Measurements from ENCODE around the gene CD8B2.
"Not testable (repeated sequence)": the region's sequence is repeated elsewhere in the genome, so short reads cannot be mapped to it uniquely, and the experiment has no call there.

Gene CD8B2

DNA sequence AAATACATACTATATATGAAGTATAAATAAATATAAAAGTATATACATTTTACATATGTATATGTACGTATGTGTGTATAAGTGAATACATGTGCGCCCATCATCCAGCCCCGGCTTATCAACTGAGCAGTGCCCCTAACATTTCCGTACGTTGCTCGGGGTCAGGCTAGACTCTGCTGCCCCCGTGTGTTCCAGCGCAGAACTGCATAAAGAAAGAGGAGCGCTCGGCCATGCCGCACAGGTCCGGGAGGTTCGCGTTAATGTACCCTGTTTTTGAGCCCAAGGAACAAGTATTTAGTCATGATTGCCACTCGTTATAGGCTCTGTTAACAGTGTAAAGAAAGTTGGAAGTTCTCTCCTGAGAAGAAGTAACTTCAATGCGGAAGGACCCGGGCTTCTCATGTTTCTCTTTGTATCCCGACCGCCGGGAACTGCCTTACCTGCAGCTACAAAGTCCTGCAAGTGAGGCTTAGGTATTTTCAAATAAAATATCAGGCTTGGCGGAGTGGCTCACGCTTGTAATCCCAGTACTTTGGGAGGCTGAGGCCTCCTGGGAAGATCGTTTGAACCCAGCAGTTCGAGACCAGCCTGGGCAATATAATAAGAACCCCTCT, 55.7 kb downstream of the CD8B2 start:
- Mint-ChIP-seq H3K4me1 (no peaks in the 10 kb centered on the region), H3K4me3 (no peak overlapping the region), H3K9me3 (no peaks in the 10 kb centered on the region), H3K36me3 (ENCODE audit: insufficient read depth) (peaks cover 2% of the 10 kb centered on the region), H3K27ac (ENCODE audit: low read depth) (no peak overlapping the region), H3K27me3 (peaks cover 60% of the 10 kb centered on the region)
- DNase-seq (ENCODE audit: low spot score in 2 of 2), result peak; percentile 55 to 76
- ATAC-seq (replicated peaks; ENCODE audit: extremely low read depth, poor library complexity, severe bottlenecking), result peak; percentile 73

DNA sequence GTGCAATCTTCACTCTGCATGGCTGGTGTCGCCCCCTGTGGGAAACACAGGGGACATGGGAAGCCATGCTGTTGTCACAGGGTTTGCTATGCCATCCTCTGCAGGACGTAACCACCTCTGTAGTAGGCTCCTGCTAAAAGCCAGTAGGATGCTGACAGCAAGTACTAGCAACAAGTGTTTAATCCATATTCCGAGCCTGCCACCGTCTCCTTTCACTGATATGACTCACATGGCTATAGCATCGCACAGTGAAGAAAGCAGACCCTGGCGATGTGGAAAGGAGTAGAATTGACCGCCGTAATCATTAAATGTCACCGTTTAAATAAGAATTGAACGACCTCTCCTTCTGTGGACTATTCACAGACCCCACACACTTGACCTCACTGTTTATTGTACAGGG, 57.8 kb downstream of the CD8B2 start:
- Mint-ChIP-seq H3K4me1 (no peaks in the 10 kb centered on the region), H3K27ac (ENCODE audit: low read depth) (no peak overlapping the region), H3K9me3 (no peaks in the 10 kb centered on the region), H3K36me3 (ENCODE audit: insufficient read depth) (peaks cover 2% of the 10 kb centered on the region), H3K27me3 (peaks cover 68% of the 10 kb centered on the region), H3K4me3 (no peak overlapping the region)
- no peak for DNase-seq (ENCODE audit: low spot score in 2 of 2)
- ATAC-seq (replicated peaks; ENCODE audit: extremely low read depth, poor library complexity, severe bottlenecking), result no peak

DNA sequence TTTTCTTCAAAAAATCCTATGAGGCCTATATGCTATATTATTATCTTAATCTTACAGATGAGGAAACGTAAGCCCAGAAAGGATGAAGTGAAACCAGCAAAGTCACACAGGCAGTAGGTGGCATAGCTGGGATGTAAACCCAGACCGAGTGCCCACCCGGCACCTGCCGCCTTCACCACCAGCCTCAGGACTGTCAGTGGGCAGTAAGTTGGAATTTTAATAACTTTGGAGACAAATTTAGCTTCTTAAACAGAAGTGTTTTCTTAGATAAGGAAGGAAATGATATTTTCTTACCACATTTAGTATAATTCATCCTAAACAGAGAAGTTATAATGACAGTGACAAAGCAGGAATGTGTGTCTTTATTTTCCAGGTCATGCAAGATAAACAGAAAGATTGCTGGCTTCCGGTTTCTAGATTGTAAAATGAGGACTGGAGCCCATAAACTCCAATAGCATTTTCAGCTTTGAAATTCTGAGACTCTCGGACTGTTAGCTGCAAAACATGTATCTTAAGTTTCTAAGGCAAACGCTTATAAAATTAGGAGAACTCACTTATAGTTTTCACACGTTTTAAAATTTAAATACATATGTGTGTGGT, 59.3 kb downstream of the CD8B2 start:
- Mint-ChIP-seq H3K36me3 (ENCODE audit: insufficient read depth) (peaks cover 2% of the 10 kb centered on the region), H3K27me3 (peaks cover 57% of the 10 kb centered on the region), H3K27ac (ENCODE audit: low read depth) (no peak overlapping the region), H3K4me3 (no peak overlapping the region), H3K4me1 (no peaks in the 10 kb centered on the region), H3K9me3 (no peaks in the 10 kb centered on the region)
- ATAC-seq (replicated peaks; ENCODE audit: extremely low read depth, poor library complexity, severe bottlenecking) (no peak), DNase-seq (ENCODE audit: low spot score in 2 of 2) (no peak)

DNA sequence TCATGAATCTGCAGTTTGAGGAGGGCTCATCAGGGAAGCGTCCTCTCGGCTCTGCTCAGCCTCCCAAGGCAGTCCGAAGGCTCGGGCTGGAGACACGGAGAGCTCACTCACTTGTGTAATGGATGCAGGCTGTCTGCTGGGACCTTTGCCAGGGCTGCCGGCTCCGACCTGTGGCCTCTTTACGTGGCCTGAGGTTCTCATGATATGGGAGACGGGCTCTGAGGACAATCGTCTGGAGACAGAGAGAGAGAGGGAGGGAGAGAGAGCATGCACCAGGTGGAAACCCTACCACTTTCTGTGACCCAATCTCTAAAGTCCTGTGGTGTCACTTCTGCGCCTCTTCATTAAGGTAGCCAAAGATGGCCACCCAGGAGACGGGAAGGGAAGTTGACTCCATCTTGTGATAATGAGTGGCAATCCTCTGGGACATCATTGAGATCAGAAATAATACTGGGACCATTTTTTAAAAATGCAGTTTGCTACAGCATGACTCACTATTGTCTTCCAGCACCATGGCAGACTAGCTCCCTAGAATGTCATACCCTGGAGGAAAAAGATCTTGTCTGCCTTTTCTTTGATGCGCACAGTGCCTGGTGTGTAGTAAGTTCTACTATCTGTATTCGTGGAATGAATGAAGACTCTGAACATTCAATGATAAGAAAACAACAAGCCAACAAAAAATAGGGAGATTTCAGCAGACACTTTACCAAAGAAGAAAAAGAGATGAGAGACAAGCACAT, 60.2 kb downstream of the CD8B2 start:
- peaks cover 49% of the 10 kb centered on the region for H3K27me3 Mint-ChIP-seq
- DNase-seq (ENCODE audit: low spot score in 2 of 2) (no peak), ATAC-seq (replicated peaks; ENCODE audit: extremely low read depth, poor library complexity, severe bottlenecking) (no peak)
- H3K9me3 Mint-ChIP-seq, result no peaks in the 10 kb centered on the region
- H3K27ac Mint-ChIP-seq (ENCODE audit: low read depth), result no peak overlapping the region
- H3K4me1 Mint-ChIP-seq, result no peaks in the 10 kb centered on the region
- peaks cover 2% of the 10 kb centered on the region for H3K36me3 Mint-ChIP-seq (ENCODE audit: insufficient read depth)
- H3K4me3 Mint-ChIP-seq, result no peak overlapping the region

DNA sequence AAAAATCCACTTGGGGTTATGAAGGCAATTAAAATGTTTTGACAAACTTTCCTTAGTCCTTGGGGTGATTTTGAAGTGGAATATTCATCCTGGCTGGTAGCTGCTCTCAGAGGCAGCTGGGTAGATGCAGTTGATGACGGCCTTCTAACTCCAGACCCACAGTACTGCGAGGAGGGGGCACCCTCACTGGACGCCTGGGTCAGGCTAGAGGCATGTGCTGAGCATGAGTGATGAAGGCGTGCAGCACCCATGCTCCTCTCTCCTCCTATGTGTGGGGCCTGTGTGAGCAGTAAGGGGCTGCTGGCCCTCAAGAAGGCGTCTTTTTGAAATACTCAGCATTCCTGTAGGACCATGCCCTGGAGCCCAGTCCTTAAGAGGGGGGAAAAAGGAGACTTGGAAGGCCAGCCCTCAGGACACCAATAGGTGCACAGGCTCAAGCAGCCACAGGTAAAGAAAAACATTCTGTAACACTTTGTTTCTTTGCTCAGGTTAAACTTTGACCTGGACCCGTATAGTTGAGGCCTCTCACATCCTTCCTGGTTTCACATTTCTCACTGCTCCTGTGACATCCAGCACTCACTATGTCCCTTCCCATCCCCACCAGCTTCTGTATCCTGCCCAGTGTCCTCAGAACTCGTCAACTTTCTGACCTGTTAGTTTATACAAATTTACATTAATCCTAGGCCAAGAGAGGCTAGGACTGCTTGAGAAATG, 64.4 kb downstream of the CD8B2 start:
- Mint-ChIP-seq H3K4me3 (no peak overlapping the region), H3K9me3 (no peaks in the 10 kb centered on the region), H3K4me1 (no peaks in the 10 kb centered on the region), H3K36me3 (ENCODE audit: insufficient read depth) (no peaks in the 10 kb centered on the region), H3K27ac (ENCODE audit: low read depth) (no peak overlapping the region), H3K27me3 (peaks cover 32% of the 10 kb centered on the region)
- ATAC-seq (replicated peaks; ENCODE audit: extremely low read depth, poor library complexity, severe bottlenecking) (no peak), DNase-seq (ENCODE audit: low spot score in 2 of 2) (no peak)

DNA sequence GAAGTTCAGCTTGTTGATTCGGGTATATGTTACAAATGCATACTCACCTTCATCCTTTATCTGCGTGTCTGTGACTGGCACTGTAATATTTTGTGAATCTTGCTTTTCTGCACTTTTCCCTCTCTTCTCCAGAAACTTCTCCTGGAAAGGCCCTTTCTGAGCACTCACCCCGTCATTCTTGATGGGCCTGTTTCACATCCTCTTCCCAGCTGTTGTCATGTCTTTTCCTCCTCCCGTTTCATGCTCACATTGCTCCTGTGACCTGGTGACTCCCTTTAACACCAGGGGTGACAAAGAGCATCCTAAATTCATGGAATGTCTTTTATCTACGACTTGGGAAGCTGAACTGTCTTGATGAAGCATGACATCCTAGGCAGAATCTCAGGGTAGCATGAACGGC, 65.8 kb downstream of the CD8B2 start:
- peaks cover 29% of the 10 kb centered on the region for H3K27me3 Mint-ChIP-seq
- no peak for ATAC-seq (replicated peaks; ENCODE audit: extremely low read depth, poor library complexity, severe bottlenecking)

DNA sequence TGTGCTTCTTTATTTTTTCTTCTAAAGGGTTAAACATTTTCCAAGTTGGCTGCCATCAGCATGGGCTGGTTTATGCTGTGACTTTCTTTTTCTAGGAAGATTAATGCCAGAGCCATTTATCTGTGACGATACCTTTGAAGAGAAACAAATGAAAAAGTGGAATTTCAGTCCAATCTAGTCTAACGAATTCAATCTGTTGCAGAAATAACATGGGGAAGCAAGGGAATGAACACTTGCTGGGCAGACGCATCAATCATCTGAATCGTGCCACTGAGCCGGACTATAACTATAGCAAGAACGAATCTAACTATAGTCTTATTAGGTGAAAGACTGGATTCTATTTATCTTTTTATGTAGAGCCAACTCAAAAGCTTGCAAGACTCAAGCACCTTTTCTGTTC, 66.2 kb downstream of the CD8B2 start:
- H3K4me1 Mint-ChIP-seq, result no peaks in the 10 kb centered on the region
- H3K27ac Mint-ChIP-seq (ENCODE audit: low read depth), result no peak overlapping the region
- DNase-seq (ENCODE audit: low spot score in 2 of 2), result no peak
- H3K27me3 Mint-ChIP-seq, result peaks cover 25% of the 10 kb centered on the region
- no peaks in the 10 kb centered on the region for H3K9me3 Mint-ChIP-seq
- H3K36me3 Mint-ChIP-seq (ENCODE audit: insufficient read depth), result no peaks in the 10 kb centered on the region
- ATAC-seq (replicated peaks; ENCODE audit: extremely low read depth, poor library complexity, severe bottlenecking), result no peak
- H3K4me3 Mint-ChIP-seq, result no peak overlapping the region

More for the DNA sequence above, 65.8 kb downstream of the CD8B2 start:
- H3K9me3 Mint-ChIP-seq, result no peaks in the 10 kb centered on the region
- no peaks in the 10 kb centered on the region for H3K4me1 Mint-ChIP-seq
- no peak for DNase-seq (ENCODE audit: low spot score in 2 of 2)
- no peak overlapping the region for H3K27ac Mint-ChIP-seq (ENCODE audit: low read depth)
- H3K4me3 Mint-ChIP-seq, result no peak overlapping the region
- no peaks in the 10 kb centered on the region for H3K36me3 Mint-ChIP-seq (ENCODE audit: insufficient read depth)

DNA sequence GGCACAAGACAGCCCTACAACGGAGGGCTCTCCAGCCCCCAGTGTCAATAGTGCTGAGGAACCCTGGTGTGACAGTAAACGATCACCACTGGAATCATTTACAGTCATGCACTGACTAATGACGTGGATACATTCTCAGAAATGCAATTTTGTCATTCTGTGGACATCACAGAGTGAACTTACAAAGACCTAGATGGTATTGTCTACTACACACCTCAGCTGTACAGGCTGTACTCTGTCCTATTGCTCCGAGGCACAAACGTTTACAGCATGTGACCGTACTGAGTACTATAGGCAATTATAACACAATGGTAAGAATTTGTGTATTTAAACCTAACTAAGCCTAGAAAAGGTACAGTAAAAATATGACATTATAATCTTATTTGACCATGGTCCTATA, 67.2 kb downstream of the CD8B2 start:
- no peaks in the 10 kb centered on the region for H3K9me3 Mint-ChIP-seq
- H3K27me3 Mint-ChIP-seq, result peaks cover 25% of the 10 kb centered on the region
- H3K4me1 Mint-ChIP-seq, result no peaks in the 10 kb centered on the region
- H3K4me3 Mint-ChIP-seq, result no peak overlapping the region
- no peak overlapping the region for H3K27ac Mint-ChIP-seq (ENCODE audit: low read depth)
- no peaks in the 10 kb centered on the region for H3K36me3 Mint-ChIP-seq (ENCODE audit: insufficient read depth)
- no peak for ATAC-seq (replicated peaks; ENCODE audit: extremely low read depth, poor library complexity, severe bottlenecking)
- DNase-seq (ENCODE audit: low spot score in 2 of 2), result no peak

DNA sequence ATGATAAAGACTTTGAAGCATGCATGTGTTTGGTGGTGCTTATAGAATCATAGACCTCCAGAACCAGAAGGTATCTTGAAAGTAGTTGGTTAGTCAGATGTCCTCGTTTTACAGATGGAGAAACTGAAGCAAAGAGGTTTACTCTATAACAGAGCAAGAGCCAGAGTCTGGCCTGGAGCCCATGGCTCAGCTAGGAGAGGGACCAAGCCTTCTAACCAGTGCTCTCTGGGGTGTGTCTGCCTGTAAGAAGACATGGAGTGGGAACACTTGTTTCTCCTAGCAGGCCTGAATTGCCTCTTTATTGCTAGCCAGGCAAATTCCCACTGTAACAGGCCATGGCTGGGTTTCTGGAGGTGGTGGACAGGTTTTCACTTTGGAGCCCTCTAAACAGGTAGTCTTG, 67.9 kb downstream of the CD8B2 start:
- H3K27me3 Mint-ChIP-seq, result peaks cover 31% of the 10 kb centered on the region
- ATAC-seq (replicated peaks; ENCODE audit: extremely low read depth, poor library complexity, severe bottlenecking) (no peak), DNase-seq (ENCODE audit: low spot score in 2 of 2) (no peak)
- H3K9me3 Mint-ChIP-seq, result no peaks in the 10 kb centered on the region
- no peaks in the 10 kb centered on the region for H3K36me3 Mint-ChIP-seq (ENCODE audit: insufficient read depth)
- H3K4me1 Mint-ChIP-seq, result no peaks in the 10 kb centered on the region
- no peak overlapping the region for H3K27ac Mint-ChIP-seq (ENCODE audit: low read depth)
- no peak overlapping the region for H3K4me3 Mint-ChIP-seq

DNA sequence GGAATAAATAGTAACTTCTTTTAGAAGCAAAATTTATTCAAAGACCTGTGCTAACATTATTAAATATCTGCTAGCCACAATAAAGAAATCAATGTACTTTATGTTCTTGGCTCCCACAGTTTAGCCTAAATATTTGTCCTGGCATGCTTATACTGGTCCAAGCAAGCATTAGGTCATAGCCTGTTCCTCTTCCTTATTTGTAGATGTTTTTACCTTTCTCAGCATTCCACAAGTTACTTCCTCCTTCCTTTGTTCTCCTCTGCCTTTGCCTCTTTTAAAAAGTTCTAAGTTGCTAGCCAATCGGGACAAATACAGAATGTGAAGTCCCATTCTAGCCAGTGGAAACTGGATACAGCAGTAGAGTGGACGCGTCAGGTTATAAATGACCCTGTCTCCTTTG, 72.6 kb downstream of the CD8B2 start:
- H3K4me3 Mint-ChIP-seq; H3K4me1 Mint-ChIP-seq; H3K36me3 Mint-ChIP-seq (ENCODE audit: insufficient read depth); DNase-seq (ENCODE audit: low spot score in 2 of 2); ATAC-seq (replicated peaks; ENCODE audit: extremely low read depth, poor library complexity, severe bottlenecking); H3K9me3 Mint-ChIP-seq: not testable (repeated sequence)
- H3K27ac Mint-ChIP-seq (ENCODE audit: low read depth), result peak overlapping the region; percentile 54
- H3K27me3 Mint-ChIP-seq, result peaks cover 65% of the 10 kb centered on the region

DNA sequence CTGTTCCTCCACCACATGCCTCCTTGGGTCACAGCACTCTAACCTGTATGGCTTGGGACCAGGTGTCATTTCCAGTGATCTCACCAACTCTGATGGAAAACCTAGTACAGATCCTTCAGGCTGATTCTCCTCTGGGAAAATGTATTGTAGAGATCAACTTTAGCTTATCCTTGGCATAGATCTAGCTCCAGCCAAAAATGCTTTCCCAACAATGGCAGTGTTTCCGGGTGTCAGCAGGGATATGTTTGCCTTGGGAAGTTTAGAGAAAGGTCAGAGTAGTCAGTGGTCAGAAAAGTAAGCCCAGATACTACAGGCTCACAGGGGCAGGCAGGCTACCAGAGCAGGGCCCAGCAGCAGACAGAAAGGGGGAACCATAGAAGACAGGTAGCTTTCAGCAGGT, 73.6 kb downstream of the CD8B2 start:
- Mint-ChIP-seq H3K4me3 (no peak overlapping the region), H3K27ac (ENCODE audit: low read depth) (no peak overlapping the region), H3K9me3 (no peaks in the 10 kb centered on the region), H3K36me3 (ENCODE audit: insufficient read depth) (no peaks in the 10 kb centered on the region), H3K27me3 (peaks cover 59% of the 10 kb centered on the region), H3K4me1 (no peaks in the 10 kb centered on the region)
- ATAC-seq (replicated peaks; ENCODE audit: extremely low read depth, poor library complexity, severe bottlenecking), result no peak
- no peak for DNase-seq (ENCODE audit: low spot score in 2 of 2)

DNA sequence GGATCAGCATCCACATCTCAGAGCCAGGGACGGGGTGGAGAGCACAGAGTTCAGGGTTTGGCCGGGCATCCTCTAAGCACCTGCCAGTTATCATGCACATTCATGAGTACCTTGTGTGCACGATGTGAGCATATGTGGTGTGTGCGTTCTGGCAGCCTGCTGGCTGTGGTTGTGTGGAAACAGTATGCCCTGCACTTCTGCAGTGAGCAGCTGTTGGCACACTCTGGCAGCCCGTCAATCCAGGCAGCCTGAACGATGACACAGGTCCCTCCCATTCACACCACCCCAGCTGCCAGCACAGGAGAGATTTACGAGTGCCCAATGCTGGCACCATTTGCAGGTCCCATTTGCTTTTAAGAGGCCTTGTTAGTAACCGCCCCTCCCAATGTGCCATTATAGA, 74.2 kb downstream of the CD8B2 start:
- Mint-ChIP-seq H3K36me3 (ENCODE audit: insufficient read depth) (no peaks in the 10 kb centered on the region), H3K27me3 (peaks cover 54% of the 10 kb centered on the region), H3K4me1 (no peaks in the 10 kb centered on the region), H3K9me3 (no peaks in the 10 kb centered on the region), H3K4me3 (no peak overlapping the region), H3K27ac (ENCODE audit: low read depth) (no peak overlapping the region)
- no peak for DNase-seq (ENCODE audit: low spot score in 2 of 2)
- no peak for ATAC-seq (replicated peaks; ENCODE audit: extremely low read depth, poor library complexity, severe bottlenecking)

DNA sequence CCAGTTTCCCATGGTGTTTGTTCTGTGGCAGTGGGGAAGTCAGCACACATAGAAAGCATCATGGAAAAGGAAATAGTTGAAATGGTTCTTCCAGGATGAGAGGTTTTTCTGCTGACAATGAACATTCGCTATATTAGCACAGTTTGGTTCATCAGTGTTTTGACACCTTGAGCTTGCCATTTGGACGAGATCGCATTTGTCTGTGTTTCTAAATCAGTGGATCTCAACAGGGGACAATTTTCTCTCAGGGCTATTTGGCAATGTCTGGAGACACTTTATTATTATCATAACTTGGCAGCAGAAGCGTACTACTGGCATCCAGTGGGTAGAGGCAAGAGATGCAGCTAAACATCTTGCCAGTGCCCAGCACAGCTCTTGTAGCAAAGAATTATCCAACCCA, 74.6 kb downstream of the CD8B2 start:
- Mint-ChIP-seq H3K36me3 (ENCODE audit: insufficient read depth) (no peaks in the 10 kb centered on the region), H3K9me3 (no peaks in the 10 kb centered on the region), H3K4me1 (no peaks in the 10 kb centered on the region), H3K27me3 (peaks cover 53% of the 10 kb centered on the region), H3K27ac (ENCODE audit: low read depth) (no peak overlapping the region), H3K4me3 (no peak overlapping the region)
- DNase-seq (ENCODE audit: low spot score in 2 of 2) (no peak), ATAC-seq (replicated peaks; ENCODE audit: extremely low read depth, poor library complexity, severe bottlenecking) (no peak)

All from central memory CD8-positive, alpha-beta T cell (primary cell).